Upper lobe of right lung (tissue), 1 donor: ENCODE measurements around the gene SDC1. TPM values are rescaled to one million over a fixed set of nuclear protein-coding genes. Genes with fewer than 3 reads are reported as not detected.

Source experiments
- ATAC-seq: fragments of 200-7000 bp; cut with Tn5 transposase; one replicate; pipeline ENCODE4 v1.9.1; 2020; ENCODE audit warnings: mild to moderate bottlenecking, moderate library complexity
- DNase-seq: peaks from one replicate; pipeline ENCODE4 v3.0.0-alpha.2; 2020
- H3K27ac ChIP-seq: fragments of 200-600 bp; one replicate; pipeline ENCODE4 v1.8.0; 2022
- H3K27me3 ChIP-seq: fragments of 200-600 bp; one replicate; pipeline ENCODE4 v1.8.0; 2022; ENCODE audit warnings: mild to moderate bottlenecking
- H3K36me3 ChIP-seq: fragments of 200-600 bp; one replicate; pipeline ENCODE4 v1.8.0; 2022
- H3K4me1 ChIP-seq: fragments of 200-600 bp; one replicate; pipeline ENCODE4 v1.8.0; 2022
- H3K4me3 ChIP-seq: fragments of 200-600 bp; one replicate; pipeline ENCODE4 v1.8.0; 2022; ENCODE audit warnings: mild to moderate bottlenecking
- H3K9me3 ChIP-seq: fragments of 200-600 bp; one replicate; pipeline ENCODE4 v1.8.0; 2022
- intact Hi-C: fragments of 100-400 bp; cut with DNase I; formaldehyde crosslinking; loops from one replicate; pipeline ENCODE4 v1.11.0; 2022
- total RNA-seq: library from RNA; stranded (reverse); fragmentation: NEBNext Ultra II Directional; extraction: Animal tissue kit (Norgen Biotek cat#: 25700); gene quantifications from one replicate; pipeline ENCODE4 v1.2.1, GENCODE V29; 2021
- TF ChIP-seq, protein P1 (sequence below): fragments of 200-600 bp; IDR thresholded peaks from one replicate; pipeline ENCODE4 v1.8.0; 2022; ENCODE audit warnings: antibody characterized with exemption
- donor health status: DM: no; HTN: yes; CAD: no; lungs with severe emphysema.

The SDC1 gene
- total RNA-seq, 1 donor from 2014 or later = 148 TPM

DNA sequence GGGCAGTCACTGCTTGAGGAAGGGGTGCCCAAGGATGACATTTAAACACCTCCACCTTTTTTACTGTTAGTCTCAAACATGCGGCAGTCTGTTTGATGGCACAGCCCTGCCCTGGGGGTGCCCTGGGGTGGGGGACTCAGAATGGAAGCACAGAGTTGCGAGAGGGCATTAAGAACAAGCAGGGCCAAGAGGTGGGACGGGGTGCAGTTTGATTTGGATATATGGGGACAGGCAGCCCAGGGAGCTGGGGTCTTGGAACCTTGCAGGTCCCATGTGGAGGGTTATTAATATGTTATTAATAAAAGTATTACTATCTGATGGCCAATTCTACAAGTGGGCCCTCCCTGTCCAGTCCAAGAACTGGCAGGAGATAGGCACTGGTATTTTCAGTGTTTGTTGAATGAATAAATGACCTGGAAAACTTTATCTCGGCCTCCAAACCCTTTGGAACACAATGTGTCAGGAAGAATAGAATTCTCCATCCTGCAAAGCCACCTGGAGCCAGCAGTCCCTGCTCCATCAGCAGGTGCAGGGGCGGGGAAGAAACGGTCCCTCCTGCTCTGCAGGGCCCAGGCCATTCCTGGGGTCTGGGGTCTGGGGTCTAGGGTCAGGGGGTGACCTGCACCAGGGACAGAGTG lies 25.2 kb downstream of the SDC1 start:
- H3K27ac ChIP-seq = peak overlapping the region; percentile 63
- intact Hi-C loops = no loop called here
- no peaks in the 10 kb centered on the region for H3K9me3 ChIP-seq
- H3K4me3 ChIP-seq = no peak overlapping the region
- no peak for DNase-seq
- H3K4me1 ChIP-seq = peaks cover 7% of the 10 kb centered on the region
- ATAC-seq = no peak
- H3K36me3 ChIP-seq = no peaks in the 10 kb centered on the region
- H3K27me3 ChIP-seq = no peaks in the 10 kb centered on the region
- TF ChIP-seq, protein P1, sequence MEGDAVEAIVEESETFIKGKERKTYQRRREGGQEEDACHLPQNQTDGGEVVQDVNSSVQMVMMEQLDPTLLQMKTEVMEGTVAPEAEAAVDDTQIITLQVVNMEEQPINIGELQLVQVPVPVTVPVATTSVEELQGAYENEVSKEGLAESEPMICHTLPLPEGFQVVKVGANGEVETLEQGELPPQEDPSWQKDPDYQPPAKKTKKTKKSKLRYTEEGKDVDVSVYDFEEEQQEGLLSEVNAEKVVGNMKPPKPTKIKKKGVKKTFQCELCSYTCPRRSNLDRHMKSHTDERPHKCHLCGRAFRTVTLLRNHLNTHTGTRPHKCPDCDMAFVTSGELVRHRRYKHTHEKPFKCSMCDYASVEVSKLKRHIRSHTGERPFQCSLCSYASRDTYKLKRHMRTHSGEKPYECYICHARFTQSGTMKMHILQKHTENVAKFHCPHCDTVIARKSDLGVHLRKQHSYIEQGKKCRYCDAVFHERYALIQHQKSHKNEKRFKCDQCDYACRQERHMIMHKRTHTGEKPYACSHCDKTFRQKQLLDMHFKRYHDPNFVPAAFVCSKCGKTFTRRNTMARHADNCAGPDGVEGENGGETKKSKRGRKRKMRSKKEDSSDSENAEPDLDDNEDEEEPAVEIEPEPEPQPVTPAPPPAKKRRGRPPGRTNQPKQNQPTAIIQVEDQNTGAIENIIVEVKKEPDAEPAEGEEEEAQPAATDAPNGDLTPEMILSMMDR = no peak

DNA sequence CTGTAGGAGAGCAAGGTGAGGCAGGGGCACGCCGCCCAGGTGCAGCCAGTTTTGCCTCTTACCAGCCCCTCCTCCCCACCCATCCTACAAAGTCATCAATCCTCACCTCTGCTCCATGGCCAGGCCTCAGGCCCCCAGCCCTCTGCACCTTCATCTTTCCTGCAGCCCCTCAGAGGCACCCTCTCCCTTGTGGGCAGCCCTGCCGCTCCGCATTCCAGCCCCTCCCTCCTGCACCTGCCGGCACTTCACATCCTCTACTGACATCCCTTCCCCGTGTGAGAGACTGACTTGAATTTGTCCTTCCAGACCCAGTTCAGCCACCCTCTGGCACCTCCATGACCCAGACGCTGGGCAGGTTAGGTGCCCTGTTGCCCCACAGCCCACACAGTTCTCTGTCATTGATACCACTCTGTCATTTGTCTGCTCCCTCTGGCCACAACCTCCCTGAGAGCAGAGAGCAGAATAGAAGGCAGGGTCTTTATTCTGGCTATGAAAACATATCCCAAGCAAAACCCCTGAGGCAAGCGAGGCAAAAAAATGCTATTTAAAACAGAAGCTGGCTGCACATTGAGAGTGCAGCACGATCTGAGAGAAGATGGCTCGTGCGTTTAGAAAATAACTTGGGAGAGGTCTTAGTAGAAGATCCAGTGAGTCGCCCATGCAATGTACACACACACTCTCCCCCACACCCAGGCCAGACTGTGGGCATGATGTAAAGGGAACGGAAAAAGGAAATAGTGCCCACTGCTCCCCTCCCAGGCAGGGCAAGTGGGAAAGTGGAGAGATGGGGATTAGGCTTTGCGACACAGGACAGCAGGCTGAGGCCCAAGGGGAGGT lies 25.9 kb downstream of the SDC1 start:
- H3K27ac ChIP-seq = peak overlapping the region; percentile 63
- peak; percentile 21 for ATAC-seq

DNA sequence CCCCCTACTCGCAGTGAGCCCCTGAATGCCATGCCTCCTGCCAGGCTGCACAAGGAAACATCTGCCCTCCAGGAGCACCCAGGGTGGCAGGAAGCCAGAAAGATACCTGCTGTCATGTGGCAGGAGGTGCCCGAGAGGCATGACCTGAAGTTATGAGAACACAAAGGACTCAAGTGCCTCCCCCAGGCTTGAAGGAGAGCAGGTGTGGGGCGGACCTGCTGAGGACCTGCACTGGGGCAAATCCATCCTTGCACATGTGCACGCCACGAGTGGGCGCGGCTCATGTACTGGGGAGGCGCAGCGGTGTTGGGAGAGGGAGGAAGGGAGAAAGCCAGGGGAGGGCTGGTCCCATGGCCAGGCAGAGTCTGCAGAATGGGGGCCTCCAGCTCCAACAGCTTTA lies 26.9 kb downstream of the SDC1 start:
- Histone ChIP-seq H3K9me3 (no peaks in the 10 kb centered on the region), H3K4me3 (no peak overlapping the region), H3K27ac (peak overlapping the region; percentile 75), H3K36me3 (no peaks in the 10 kb centered on the region), H3K27me3 (no peaks in the 10 kb centered on the region), H3K4me1 (peaks cover 7% of the 10 kb centered on the region)
- ATAC-seq (peak; percentile 84), DNase-seq (peak; percentile 93)
- intact Hi-C loops = no loop called here
- TF ChIP-seq, protein P1 = no peak

More for the DNA sequence above, 25.9 kb downstream of the SDC1 start:
- intact Hi-C loops = no loop called here
- H3K27me3 ChIP-seq = no peaks in the 10 kb centered on the region
- no peaks in the 10 kb centered on the region for H3K36me3 ChIP-seq
- H3K4me1 ChIP-seq = peaks cover 7% of the 10 kb centered on the region
- H3K4me3 ChIP-seq = no peak overlapping the region
- no peaks in the 10 kb centered on the region for H3K9me3 ChIP-seq
- TF ChIP-seq, protein P1 = no peak
- no peak for DNase-seq

DNA sequence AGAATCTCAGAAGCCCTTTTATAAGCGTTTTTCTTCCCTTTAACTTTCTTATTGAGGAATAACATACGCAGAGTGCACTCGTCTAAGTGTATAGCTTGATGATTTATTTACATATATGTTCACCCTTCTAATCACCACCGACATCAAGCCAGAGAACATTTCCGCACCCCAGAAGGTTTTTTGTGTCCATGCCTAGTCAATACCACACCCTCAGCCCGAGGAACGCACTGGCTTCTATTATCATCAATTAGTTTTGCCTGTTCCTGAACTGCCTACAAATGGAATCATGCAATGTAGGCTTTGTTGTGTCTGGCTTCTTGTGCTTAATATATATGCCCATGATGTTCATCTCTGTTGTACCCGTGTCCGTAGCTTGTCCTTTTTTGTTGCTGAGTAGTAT lies 27.7 kb downstream of the SDC1 start:
- peaks cover 8% of the 10 kb centered on the region for H3K4me1 ChIP-seq
- H3K9me3 ChIP-seq = no peaks in the 10 kb centered on the region
- no peaks in the 10 kb centered on the region for H3K27me3 ChIP-seq
- intact Hi-C loops = no loop called here
- H3K36me3 ChIP-seq = no peaks in the 10 kb centered on the region
- TF ChIP-seq, protein P1 = no peak
- no peak overlapping the region for H3K4me3 ChIP-seq
- peak overlapping the region; percentile 75 for H3K27ac ChIP-seq
- no peak for DNase-seq
- ATAC-seq = no peak

DNA sequence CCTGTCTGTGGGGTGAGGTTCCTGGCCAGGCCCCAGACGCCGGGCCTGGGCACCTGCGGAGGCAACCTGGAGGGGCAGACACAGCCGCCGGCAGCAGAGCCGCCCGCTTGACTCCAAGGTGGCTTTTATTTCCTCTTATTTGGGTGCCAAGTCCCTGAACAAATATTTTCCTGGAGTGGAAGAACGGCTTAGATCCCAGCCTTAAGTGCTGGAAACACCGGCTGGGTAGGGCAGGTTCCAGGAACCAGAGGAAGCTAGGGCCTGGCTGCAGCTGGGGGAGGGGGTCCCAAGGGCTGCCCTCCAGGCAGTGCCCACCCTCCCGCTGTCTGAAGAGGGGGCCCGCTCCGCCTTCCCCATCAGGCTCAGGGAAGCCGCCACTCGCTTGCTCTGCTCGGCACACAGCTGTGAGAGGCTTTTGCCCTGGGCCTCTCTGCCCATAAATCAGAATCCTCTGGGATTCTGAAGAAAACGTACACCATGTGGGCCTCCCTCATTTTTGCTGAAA lies 28.2 kb downstream of the SDC1 start:
- Histone ChIP-seq H3K4me3 (no peak overlapping the region), H3K36me3 (no peaks in the 10 kb centered on the region), H3K4me1 (peaks cover 10% of the 10 kb centered on the region), H3K27me3 (no peaks in the 10 kb centered on the region), H3K27ac (peak overlapping the region; percentile 75), H3K9me3 (no peaks in the 10 kb centered on the region)
- peak; percentile 71 for ATAC-seq
- intact Hi-C loops = no loop called here
- DNase-seq = peak; percentile 90
- TF ChIP-seq, protein P1 = no peak
